HG03135 (cell line): Measurements from ENCODE around the gene PAPPA2.
"Not testable (repeated sequence)": the region's sequence is repeated elsewhere in the genome, so short reads cannot be mapped to it uniquely, and the experiment has no call there.

ENCODE experiments used
- ATAC-seq: cut with Tn5 transposase; IDR thresholded peaks from one replicate; pipeline ENCODE4 v1.9.1; 2021; ENCODE audit warnings: mild to moderate bottlenecking, moderate library complexity; ENCODE audit not compliant: unreplicated experiment

The PAPPA2 gene

DNA sequence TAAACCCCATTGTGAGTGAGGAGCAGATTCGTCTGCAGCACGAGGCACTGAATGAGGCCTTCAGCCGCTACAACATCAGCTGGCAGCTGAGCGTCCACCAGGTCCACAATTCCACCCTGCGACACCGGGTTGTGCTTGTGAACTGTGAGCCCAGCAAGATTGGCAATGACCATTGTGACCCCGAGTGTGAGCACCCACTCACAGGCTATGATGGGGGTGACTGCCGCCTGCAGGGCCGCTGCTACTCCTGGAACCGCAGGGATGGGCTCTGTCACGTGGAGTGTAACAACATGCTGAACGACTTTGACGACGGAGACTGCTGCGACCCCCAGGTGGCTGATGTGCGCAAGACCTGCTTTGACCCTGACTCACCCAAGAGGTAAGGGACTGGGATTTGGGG is 132.2 kb downstream of the PAPPA2 start:
- ATAC-seq, result no peak

- ATAC-seq, result no peak
These were observed 138.4 kb downstream of the PAPPA2 start for GRCh38 chr1:176601348-176601747.

GRCh38 chr1:176602388-176603004 is 139.5 kb downstream of the PAPPA2 start:
- ATAC-seq, result no peak

GRCh38 chr1:176603696-176604095 is 140.7 kb downstream of the PAPPA2 start:
- ATAC-seq, result no peak

DNA sequence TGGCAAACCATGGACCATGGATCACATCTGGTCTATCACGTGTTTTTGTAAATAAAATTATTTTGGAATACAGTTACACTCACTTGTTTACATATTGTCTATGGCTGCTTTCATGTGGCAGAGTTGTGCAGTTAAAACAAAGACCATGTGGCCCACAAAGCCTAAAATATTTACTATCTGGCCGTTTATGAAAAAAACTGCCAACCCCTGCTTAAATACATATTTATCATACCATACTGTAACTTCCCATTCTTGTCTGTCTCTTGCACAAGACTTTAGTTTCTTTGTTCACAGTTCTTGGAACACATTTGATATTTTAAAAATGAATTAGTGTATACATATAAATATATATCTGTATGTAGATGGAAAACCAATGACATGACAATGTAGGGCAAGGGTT is 141.5 kb downstream of the PAPPA2 start:
- ATAC-seq, result no peak

- ATAC-seq, result no peak
These were observed 142.2 kb downstream of the PAPPA2 start for GRCh38 chr1:176605176-176605575.

- no peak for ATAC-seq
These were observed 146.8 kb downstream of the PAPPA2 start for GRCh38 chr1:176609556-176610408.

GRCh38 chr1:176612791-176613190 is 149.8 kb downstream of the PAPPA2 start:
- no peak for ATAC-seq

GRCh38 chr1:176617881-176618280 is 154.9 kb downstream of the PAPPA2 start:
- ATAC-seq, result no peak

GRCh38 chr1:176619261-176619660 is 156.3 kb downstream of the PAPPA2 start:
- no peak for ATAC-seq

GRCh38 chr1:176625365-176625764 is 162.4 kb downstream of the PAPPA2 start:
- ATAC-seq, result no peak

DNA sequence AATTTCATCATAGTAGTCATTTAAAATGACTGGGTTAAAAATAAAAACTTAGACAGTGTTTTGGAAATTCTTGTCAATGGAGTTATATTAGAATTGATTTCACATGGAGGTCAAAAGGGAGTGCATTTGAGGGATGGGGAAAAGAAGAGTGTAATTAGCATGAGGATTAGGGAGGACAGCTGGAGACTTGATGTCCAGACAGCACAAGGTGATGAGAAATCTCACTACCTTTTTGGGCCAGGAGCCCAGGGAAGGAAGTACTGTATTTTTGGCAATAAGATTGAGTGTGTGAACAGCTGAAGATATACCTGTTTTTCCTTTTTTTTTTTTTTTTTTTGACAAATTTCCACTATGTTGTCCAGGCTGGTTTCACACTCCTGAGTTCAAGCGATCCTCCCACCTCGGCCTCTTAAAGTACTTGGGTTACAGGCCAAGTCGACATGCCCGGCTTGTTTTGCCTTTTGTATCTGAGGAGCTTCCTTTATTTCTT is 163.6 kb downstream of the PAPPA2 start:
- ATAC-seq, result no peak

- ATAC-seq, result no peak
These were observed 165.8 kb downstream of the PAPPA2 start for GRCh38 chr1:176628775-176629174.

- not testable (repeated sequence) for ATAC-seq
These were observed 171.8 kb downstream of the PAPPA2 start for GRCh38 chr1:176634733-176635132.

DNA sequence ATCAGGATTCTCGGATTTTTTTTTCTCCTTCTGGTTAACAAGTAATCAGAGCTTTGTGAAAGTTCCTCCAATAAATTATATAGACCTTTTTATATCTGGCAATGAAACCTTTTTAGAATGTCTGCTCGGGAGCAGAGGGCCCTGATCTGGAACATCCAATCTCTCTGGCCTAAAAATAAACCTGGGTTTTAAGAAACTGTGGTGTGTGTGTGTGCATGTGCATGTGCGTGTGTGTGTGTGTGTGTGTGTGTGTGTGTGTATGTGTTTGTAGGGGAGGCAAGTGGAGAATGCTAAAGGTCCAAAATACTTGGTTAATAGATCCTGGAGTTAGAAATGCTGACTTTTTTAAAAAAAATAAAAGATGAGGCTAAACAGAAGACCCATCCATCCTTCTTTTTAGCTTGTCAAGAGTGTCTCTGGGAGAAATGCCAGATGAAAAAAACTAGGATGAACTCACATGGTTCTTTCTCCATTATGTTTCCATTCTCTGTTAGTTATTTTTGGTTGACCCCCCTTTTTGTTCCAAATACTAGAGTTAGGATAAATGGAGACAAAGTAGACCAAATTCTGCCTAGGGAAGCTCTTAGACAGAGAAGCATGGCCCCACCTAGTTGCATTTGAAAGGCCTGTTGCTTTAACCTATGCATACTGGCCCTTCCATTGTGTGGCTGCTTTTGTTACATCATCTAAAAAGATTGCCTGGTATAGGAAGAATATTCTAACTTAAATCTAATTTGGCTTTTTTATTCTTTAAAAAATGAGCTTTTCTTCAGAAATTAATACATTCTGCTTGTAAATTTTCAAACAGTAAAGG is 175.9 kb downstream of the PAPPA2 start:
- no peak for ATAC-seq

- no peak for ATAC-seq
These were observed 180.6 kb downstream of the PAPPA2 start for GRCh38 chr1:176643536-176643935.

- no peak for ATAC-seq
These were observed 185.6 kb downstream of the PAPPA2 start for GRCh38 chr1:176648556-176648955.

DNA sequence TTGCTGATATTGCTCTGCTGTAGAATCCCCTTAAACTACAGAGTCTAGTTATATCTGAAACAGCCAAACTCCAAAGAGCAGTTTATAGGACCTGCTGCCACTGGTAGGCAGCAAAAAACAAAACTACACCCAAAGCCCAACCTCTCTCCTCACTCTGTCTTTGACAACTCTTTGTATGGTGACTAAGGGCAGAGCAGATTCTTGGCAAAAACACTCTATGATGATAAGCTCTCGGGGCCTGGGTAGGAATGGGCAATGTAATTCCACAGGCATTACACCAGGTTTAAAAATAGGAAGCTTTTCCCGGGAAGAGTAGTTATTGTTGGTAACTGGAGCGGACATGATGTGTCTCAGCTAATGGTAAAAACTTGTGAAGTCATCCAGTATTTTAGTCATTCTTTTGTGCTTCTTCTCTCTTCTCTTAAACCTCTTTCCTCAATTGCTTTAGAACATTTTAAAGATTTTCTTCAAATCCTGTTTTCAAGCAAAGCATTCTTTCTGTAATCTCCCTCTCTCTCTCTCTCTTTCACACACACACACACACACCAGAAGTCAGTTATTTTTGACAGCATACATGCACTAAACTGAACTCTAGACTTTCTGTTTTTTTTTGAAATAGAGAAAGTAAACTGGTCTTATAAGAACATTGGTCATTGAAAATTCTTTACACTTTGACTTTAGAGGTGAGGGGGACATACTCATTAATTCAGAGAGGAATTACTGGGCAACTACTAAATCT is 193.5 kb downstream of the PAPPA2 start:
- no peak for ATAC-seq

- ATAC-seq, result no peak
These were observed 206.8 kb downstream of the PAPPA2 start for GRCh38 chr1:176669782-176670181.

DNA sequence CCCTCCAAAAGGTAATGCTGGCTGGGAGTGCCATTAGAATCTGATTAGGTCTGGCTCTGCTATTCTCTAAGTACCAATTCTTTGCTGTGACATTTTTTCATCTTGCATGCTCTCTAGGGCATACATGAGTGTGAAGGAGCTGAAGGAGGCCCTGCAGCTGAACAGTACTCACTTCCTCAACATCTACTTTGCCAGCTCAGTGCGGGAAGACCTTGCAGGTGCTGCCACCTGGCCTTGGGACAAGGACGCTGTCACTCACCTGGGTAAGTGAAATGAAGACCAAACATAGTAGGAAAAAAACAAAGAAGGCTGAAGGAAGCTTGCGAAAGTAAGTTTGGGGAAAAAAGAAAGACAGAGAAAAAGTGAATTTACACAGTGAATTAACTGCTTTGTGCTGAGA is 207.9 kb downstream of the PAPPA2 start:
- no peak for ATAC-seq
